CD14-positive monocyte (primary cell): ENCODE measurements around the gene EXOC2. TPM values are rescaled to one million over a fixed set of nuclear protein-coding genes. Genes with fewer than 3 reads are reported as not detected.

Experiments
- DNase-seq, 3 donors: peaks; one replicate each; pipeline ENCODE4 v3.0.0-alpha.2; 2011 to 2022
- H2AFZ ChIP-seq: 2 replicates; pipeline ENCODE4 v1.6.0; 2012; ENCODE audit warnings: mild to moderate bottlenecking, low read depth, low read length, inconsistent platforms; ENCODE audit not compliant: insufficient read depth, poor library complexity, severe bottlenecking
- H3K27ac ChIP-seq, 2 donors: 1 replicate in 1 of 2; 2 replicates in 1 of 2; pipeline ENCODE4 v1.5.1; 2012 to 2013; ENCODE audit warnings: low read length in 2 of 2, control low read depth in 1 of 2, inconsistent platforms in 1 of 2, low read depth in 1 of 2, mild to moderate bottlenecking in 1 of 2
- H3K27me3 ChIP-seq, 2 donors: one replicate each; pipeline versions ENCODE4 v1.6.0 to v1.6.1; 2011 to 2013; ENCODE audit warnings: low read length in 2 of 2; ENCODE audit not compliant: control insufficient read depth in 2 of 2, insufficient read depth in 2 of 2
- H3K36me3 ChIP-seq, 2 donors: replicated peaks in 1 of 2; 1 replicate in 1 of 2; 2 replicates in 1 of 2; pipeline versions ENCODE4 v1.5.1 to v1.6.1; 2012 to 2013; ENCODE audit warnings: low read length in 2 of 2, control low read depth in 1 of 2, inconsistent platforms in 1 of 2, mild to moderate bottlenecking in 1 of 2; ENCODE audit not compliant: insufficient read depth in 2 of 2, control insufficient read depth in 1 of 2
- H3K4me1 ChIP-seq, 2 donors: 1 replicate in 1 of 2; 2 replicates in 1 of 2; pipeline versions ENCODE4 v1.5.1 to v1.6.1; 2012 to 2013; ENCODE audit warnings: low read length in 2 of 2, control low read depth in 1 of 2, inconsistent platforms in 1 of 2, mild to moderate bottlenecking in 1 of 2, moderate library complexity in 1 of 2; ENCODE audit not compliant: insufficient read depth in 2 of 2, control insufficient read depth in 1 of 2
- H3K4me2 ChIP-seq: replicated peaks from 2 replicates; pipeline ENCODE3; 2012; ENCODE audit warnings: low read length, moderate library complexity, mild to moderate bottlenecking; ENCODE audit not compliant: poor library complexity, severe bottlenecking; ENCODE audit errors: extremely low read depth
- H3K4me3 ChIP-seq, 3 experiments: fragments of 200-600 bp in 1 of 3; sonication (generic) in 1 of 3; replicated peaks in 1 of 3; 1 replicate in 2 of 3; 2 replicates in 1 of 3; pipeline ENCODE4 v1.5.1; 2011 to 2013; ENCODE audit warnings: low read length in 3 of 3, mild to moderate bottlenecking in 3 of 3, control low read depth in 2 of 3, low read depth in 2 of 3, inconsistent platforms in 1 of 3, moderate library complexity in 1 of 3
- H3K79me2 ChIP-seq: 2 replicates; pipeline ENCODE4 v1.6.0; 2012; ENCODE audit warnings: mild to moderate bottlenecking, control low read depth, inconsistent platforms, low read length, moderate library complexity; ENCODE audit not compliant: insufficient read depth
- H3K9ac ChIP-seq: 2 replicates; pipeline ENCODE4 v1.6.0; 2017; ENCODE audit warnings: low read length, mild to moderate bottlenecking; ENCODE audit not compliant: insufficient read depth, poor library complexity, severe bottlenecking
- H3K9me3 ChIP-seq, 2 donors: replicated peaks in 1 of 2; 1 replicate in 1 of 2; 2 replicates in 1 of 2; pipeline versions ENCODE4 v1.5.1 to v1.6.1; 2012 to 2013; ENCODE audit warnings: low read length in 2 of 2, control low read depth in 1 of 2; ENCODE audit not compliant: control insufficient read depth in 1 of 2, insufficient read depth in 1 of 2
- H4K20me1 ChIP-seq: 2 replicates; pipeline ENCODE4 v1.6.0; 2012; ENCODE audit warnings: mild to moderate bottlenecking, low read length, control low read depth, moderate library complexity; ENCODE audit not compliant: insufficient read depth
- H3K27ac Mint-ChIP-seq, 7 donors: one replicate each; pipeline ENCODE4 v1.8.0; 2020; ENCODE audit warnings: mild to moderate bottlenecking in 7 of 7, mixed read lengths in 7 of 7, moderate library complexity in 6 of 7, inconsistent platforms in 2 of 7
- H3K27me3 Mint-ChIP-seq, 3 donors: one replicate each; pipeline ENCODE4 v1.8.0; 2021 to 2022; ENCODE audit warnings: low read depth in 3 of 3, mild to moderate bottlenecking in 3 of 3, mixed read lengths in 3 of 3, moderate library complexity in 3 of 3, inconsistent platforms in 1 of 3
- H3K36me3 Mint-ChIP-seq, 2 donors: one replicate each; pipeline ENCODE4 v1.8.0; 2020; ENCODE audit warnings: mixed read lengths in 2 of 2, inconsistent platforms in 1 of 2, mild to moderate bottlenecking in 1 of 2
- H3K4me1 Mint-ChIP-seq: one replicate; pipeline ENCODE4 v1.8.0; 2020; ENCODE audit warnings: mild to moderate bottlenecking, mixed read lengths
- H3K4me3 Mint-ChIP-seq, 2 donors: one replicate each; pipeline ENCODE4 v1.8.0; 2020; ENCODE audit warnings: mild to moderate bottlenecking in 2 of 2, mixed read lengths in 2 of 2, moderate library complexity in 1 of 2
- H3K9me3 Mint-ChIP-seq, 7 donors: one replicate each; pipeline ENCODE4 v1.8.0; 2020 to 2022; ENCODE audit warnings: mixed read lengths in 7 of 7, mild to moderate bottlenecking in 6 of 7, moderate library complexity in 6 of 7, inconsistent platforms in 2 of 7
- WGBS: methylation state at CpG from one replicate; pipeline ENCODE4 v1.1.5; 2013; ENCODE audit warnings: missing lambda C conversion rate; ENCODE audit not compliant: insufficient coverage; 5-methylcytosine and 5-hydroxymethylcytosine counted together
- intact Hi-C, 2 donors: fragments of 100-400 bp; cut with micrococcal nuclease; formaldehyde crosslinking; loops; one replicate each; pipeline versions ENCODE4 v1.15.0 to v1.15.1; 2023
- polyA plus RNA-seq, 3 donors: library from polyadenylated mRNA; depleted of rRNA in 1 of 3; unstranded in 2 of 3; stranded (reverse) in 1 of 3; fragments of 300-500 nt in 2 of 3; fragments of >200 nt in 1 of 3; fragmentation: Illumina TruSeq in 2 of 3; gene quantifications; 1 replicate in 2 of 3; 2 replicates in 1 of 3; pipeline ENCODE4 v1.2.3, GENCODE V29; 2012 to 2021
- TF ChIP-seq, protein P1 (sequence below): fragments of 200-600 bp; IDR thresholded peaks from one replicate; pipeline ENCODE4 v1.8.0; 2022; ENCODE audit warnings: antibody characterized with exemption, mild to moderate bottlenecking

The EXOC2 gene
- polyA plus RNA-seq, 3 donors = 7.5 to 15.5 (median 12.0) TPM

GRCh38 chr6:709471-710056, 16.6 kb upstream of the EXOC2 start:
- no peak overlapping the region for H3K27ac ChIP-seq
- Mint-ChIP-seq H3K27ac (no peak overlapping the region), H3K4me3 (no peak overlapping the region), H3K36me3 (no peaks in the 10 kb centered on the region), H3K4me1 (peaks cover 17% of the 10 kb centered on the region), H3K9me3 (no peaks in the 10 kb centered on the region), H3K27me3 (peaks cover 4 to 16% (median 5%) of the 10 kb centered on the region in 3 donors)
- H3K9ac ChIP-seq = no peak overlapping the region
- peaks cover under 1 to 5% of the 10 kb centered on the region in 2 donors for H3K27me3 ChIP-seq
- TF ChIP-seq, protein P1, sequence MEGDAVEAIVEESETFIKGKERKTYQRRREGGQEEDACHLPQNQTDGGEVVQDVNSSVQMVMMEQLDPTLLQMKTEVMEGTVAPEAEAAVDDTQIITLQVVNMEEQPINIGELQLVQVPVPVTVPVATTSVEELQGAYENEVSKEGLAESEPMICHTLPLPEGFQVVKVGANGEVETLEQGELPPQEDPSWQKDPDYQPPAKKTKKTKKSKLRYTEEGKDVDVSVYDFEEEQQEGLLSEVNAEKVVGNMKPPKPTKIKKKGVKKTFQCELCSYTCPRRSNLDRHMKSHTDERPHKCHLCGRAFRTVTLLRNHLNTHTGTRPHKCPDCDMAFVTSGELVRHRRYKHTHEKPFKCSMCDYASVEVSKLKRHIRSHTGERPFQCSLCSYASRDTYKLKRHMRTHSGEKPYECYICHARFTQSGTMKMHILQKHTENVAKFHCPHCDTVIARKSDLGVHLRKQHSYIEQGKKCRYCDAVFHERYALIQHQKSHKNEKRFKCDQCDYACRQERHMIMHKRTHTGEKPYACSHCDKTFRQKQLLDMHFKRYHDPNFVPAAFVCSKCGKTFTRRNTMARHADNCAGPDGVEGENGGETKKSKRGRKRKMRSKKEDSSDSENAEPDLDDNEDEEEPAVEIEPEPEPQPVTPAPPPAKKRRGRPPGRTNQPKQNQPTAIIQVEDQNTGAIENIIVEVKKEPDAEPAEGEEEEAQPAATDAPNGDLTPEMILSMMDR = no peak
- H3K36me3 ChIP-seq = no peaks in the 10 kb centered on the region
- no peak for DNase-seq
- intact Hi-C loops = no loop called here
- H3K4me3 ChIP-seq = no peak overlapping the region
- WGBS = no CpG with 5 or more reads among the region's 3 CpGs
- H2AFZ ChIP-seq = no peak overlapping the region
- no peak overlapping the region for H3K4me2 ChIP-seq
- H4K20me1 ChIP-seq = no peaks in the 10 kb centered on the region
- H3K4me1 ChIP-seq = peaks cover 13 to 16% of the 10 kb centered on the region in 2 donors
- H3K9me3 ChIP-seq = no peaks in the 10 kb centered on the region
- no peaks in the 10 kb centered on the region for H3K79me2 ChIP-seq

GRCh38 chr6:708237-708598, 15.3 kb upstream of the EXOC2 start:
- H3K9ac ChIP-seq = no peak overlapping the region
- no peak overlapping the region for H3K27ac ChIP-seq
- H3K27me3 Mint-ChIP-seq = peaks cover 5 to 15% (median 5%) of the 10 kb centered on the region in 3 donors
- intact Hi-C loops = no loop called here
- no peaks in the 10 kb centered on the region for H3K36me3 Mint-ChIP-seq
- TF ChIP-seq, protein P1 = no peak
- H3K9me3 Mint-ChIP-seq = no peaks in the 10 kb centered on the region
- peaks cover 17% of the 10 kb centered on the region for H3K4me1 Mint-ChIP-seq
- peaks cover 13 to 16% of the 10 kb centered on the region in 2 donors for H3K4me1 ChIP-seq
- H4K20me1 ChIP-seq = no peaks in the 10 kb centered on the region
- no peak overlapping the region for H3K4me3 ChIP-seq
- 76% methylated on average over 4 of the region's 6 CpGs for WGBS
- no peaks in the 10 kb centered on the region for H3K79me2 ChIP-seq
- no peak overlapping the region for H3K4me2 ChIP-seq
- DNase-seq = no peak
- no peaks in the 10 kb centered on the region for H3K36me3 ChIP-seq
- no peak overlapping the region for H3K4me3 Mint-ChIP-seq
- no peaks in the 10 kb centered on the region for H3K9me3 ChIP-seq
- peaks cover 4 to 14% of the 10 kb centered on the region in 2 donors for H3K27me3 ChIP-seq
- no peak overlapping the region for H2AFZ ChIP-seq
- no peak overlapping the region for H3K27ac Mint-ChIP-seq
